IMR-90 (cell line): ENCODE results near the gene HNRNPUL1. TPM values are rescaled to one million over a fixed set of nuclear protein-coding genes. Genes with fewer than 3 reads are reported as not detected.

Source experiments
- ATAC-seq: fragments of 200-7000 bp; cut with Tn5 transposase; 2 replicates; pipeline ENCODE4 v1.9.1; 2020; ENCODE audit warnings: low read depth, mild to moderate bottlenecking, moderate library complexity
- BruUV-seq: library from RNA; stranded (reverse); fragments of 400-500 nt; replicated peaks from 2 replicates; lab custom pipeline; 2021; lab: Mats Ljungman, UMichigan
- CTCF ChIA-PET: fragments of 300-600 bp; formaldehyde crosslinking; extraction: SDS; loops from one replicate; lab custom pipeline; 2021; ENCODE audit warnings: antibody characterized with exemption; lab: Yijun Ruan, JAX
- POLR2A ChIA-PET: fragments of 300-600 bp; sonication (Branson Sonifier 250); formaldehyde crosslinking; loops from one replicate; lab custom pipeline; 2022; ENCODE audit warnings: antibody characterized with exemption; ENCODE audit not compliant: unreplicated experiment; lab: Charles Lee
- DNase-seq: peaks from one replicate; pipeline ENCODE4 v3.0.0; 2013
- H2AFZ ChIP-seq: replicated peaks from 2 replicates; pipeline ENCODE3; 2013; ENCODE audit warnings: low read length, mild to moderate bottlenecking; ENCODE audit not compliant: poor library complexity
- H2AK5ac ChIP-seq: 2 replicates; pipeline ENCODE4 v1.6.1; 2013; ENCODE audit warnings: low read depth, low read length, inconsistent platforms
- H2AK9ac ChIP-seq: replicated peaks from 2 replicates; pipeline ENCODE3; 2013; ENCODE audit warnings: mild to moderate bottlenecking, low read depth, low read length, moderate library complexity; ENCODE audit not compliant: poor library complexity
- H2BK120ac ChIP-seq: 2 replicates; pipeline ENCODE4 v1.6.1; 2013; ENCODE audit warnings: low read depth, low read length, inconsistent platforms
- H2BK15ac ChIP-seq: 3 replicates; pipeline ENCODE4 v1.6.1; 2013; ENCODE audit warnings: low read depth, low read length, inconsistent platforms
- H2BK20ac ChIP-seq: 2 replicates; pipeline ENCODE4 v1.6.1; 2013; ENCODE audit warnings: low read depth, mild to moderate bottlenecking, inconsistent platforms, low read length, moderate library complexity
- H2BK5ac ChIP-seq: 2 replicates; pipeline ENCODE4 v1.6.1; 2013; ENCODE audit warnings: mild to moderate bottlenecking, low read depth, low read length, inconsistent platforms; ENCODE audit not compliant: poor library complexity, severe bottlenecking
- H3K14ac ChIP-seq: replicated peaks from 2 replicates; pipeline ENCODE4 v1.6.1; 2013; ENCODE audit warnings: low read depth, low read length, inconsistent platforms
- H3K18ac ChIP-seq: 2 replicates; pipeline ENCODE4 v1.6.1; 2013; ENCODE audit warnings: low read depth, low read length, control low read depth
- H3K23ac ChIP-seq: 2 replicates; pipeline ENCODE4 v1.6.1; 2013; ENCODE audit warnings: low read depth, low read length, inconsistent platforms
- H3K27ac ChIP-seq: 2 replicates; pipeline ENCODE4 v1.5.1; 2013; ENCODE audit warnings: mild to moderate bottlenecking, control low read depth, low read length; ENCODE audit not compliant: insufficient read depth
- H3K27me3 ChIP-seq: 2 replicates; pipeline ENCODE4 v1.6.1; 2013; ENCODE audit warnings: low read length; ENCODE audit not compliant: control insufficient read depth, insufficient read depth
- H3K36me3 ChIP-seq: 2 replicates; pipeline ENCODE4 v1.6.1; 2013; ENCODE audit warnings: low read length, mixed read lengths; ENCODE audit not compliant: control insufficient read depth, insufficient read depth
- H3K4ac ChIP-seq: 2 replicates; pipeline ENCODE4 v1.6.1; 2013; ENCODE audit warnings: low read depth, low read length, inconsistent platforms
- H3K4me1 ChIP-seq: 2 replicates; pipeline ENCODE4 v1.6.1; 2013; ENCODE audit warnings: low read length, mixed read lengths; ENCODE audit not compliant: control insufficient read depth, insufficient read depth
- H3K4me2 ChIP-seq: 2 replicates; pipeline ENCODE4 v1.6.1; 2013; ENCODE audit warnings: low read depth, mild to moderate bottlenecking, control low read depth, low read length, moderate library complexity
- H3K4me3 ChIP-seq: 2 replicates; pipeline ENCODE4 v1.5.1; 2013; ENCODE audit warnings: low read depth, mild to moderate bottlenecking, control low read depth, low read length, moderate library complexity; ENCODE audit not compliant: insufficient read depth
- H3K56ac ChIP-seq: 2 replicates; pipeline ENCODE4 v1.6.1; 2013; ENCODE audit warnings: low read length, inconsistent platforms; ENCODE audit not compliant: insufficient read depth; ENCODE audit errors: extremely low read depth
- H3K79me1 ChIP-seq, 2 experiments: 2 replicates each; pipeline ENCODE4 v1.6.1; 2013; ENCODE audit warnings: low read length in 2 of 2, inconsistent platforms in 1 of 2, low read depth in 1 of 2
- H3K9ac ChIP-seq: 2 replicates; pipeline ENCODE4 v1.6.1; 2013; ENCODE audit warnings: low read depth, low read length, control low read depth
- H3K9me1 ChIP-seq: 2 replicates; pipeline ENCODE4 v1.6.1; 2013; ENCODE audit warnings: low read length, inconsistent platforms; ENCODE audit not compliant: insufficient read depth
- H3K9me3 ChIP-seq: 2 replicates; pipeline ENCODE4 v1.6.1; 2013; ENCODE audit warnings: low read length; ENCODE audit not compliant: control insufficient read depth, insufficient read depth
- H4K20me1 ChIP-seq: 2 replicates; pipeline ENCODE4 v1.6.1; 2013; ENCODE audit warnings: low read length, inconsistent platforms; ENCODE audit not compliant: insufficient read depth
- H4K5ac ChIP-seq: 2 replicates; pipeline ENCODE4 v1.6.1; 2013; ENCODE audit warnings: mild to moderate bottlenecking, low read depth, low read length, control low read depth
- H4K8ac ChIP-seq, 2 experiments: 2 replicates each; pipeline ENCODE4 v1.6.1; 2013; ENCODE audit warnings: low read depth in 2 of 2, low read length in 2 of 2, control low read depth in 1 of 2, inconsistent platforms in 1 of 2
- H4K91ac ChIP-seq: 2 replicates; pipeline ENCODE4 v1.6.1; 2013; ENCODE audit warnings: low read depth, low read length, inconsistent platforms; ENCODE audit not compliant: insufficient read depth
- BHLHE40 ChIP-seq: fragments of 150-350 bp; IDR thresholded peaks from 2 replicates; pipeline ENCODE4 v1.6.1; 2016; ENCODE audit warnings: mild to moderate bottlenecking, low read depth, low read length
- CEBPB ChIP-seq: IDR thresholded peaks from 2 replicates; pipeline ENCODE4 v1.6.1; 2012; ENCODE audit warnings: low read depth, low read length, improper control_type of control experiment
- CHD1 ChIP-seq: IDR thresholded peaks from 2 replicates; pipeline ENCODE4 v1.6.1; 2012; ENCODE audit warnings: low read depth, low read length, improper control_type of control experiment
- FOS ChIP-seq: fragments of 150-350 bp; IDR thresholded peaks from 2 replicates; pipeline ENCODE4 v1.6.1; 2016; ENCODE audit warnings: low read depth, low read length
- MAFK ChIP-seq: IDR thresholded peaks from 2 replicates; pipeline ENCODE4 v1.6.1; 2012; ENCODE audit warnings: low read depth, low read length, improper control_type of control experiment
- MAZ ChIP-seq: IDR thresholded peaks from 2 replicates; pipeline ENCODE4 v1.6.1; 2012; ENCODE audit warnings: low read depth, mild to moderate bottlenecking, low read length, improper control_type of control experiment, moderate library complexity, borderline replicate concordance
- MXI1 ChIP-seq: IDR thresholded peaks from 2 replicates; pipeline ENCODE4 v1.6.1; 2012; ENCODE audit warnings: low read depth, mild to moderate bottlenecking, low read length, moderate library complexity, borderline replicate concordance
- NFE2L2 ChIP-seq: fragments of 150-350 bp; IDR thresholded peaks from 2 replicates; pipeline ENCODE4 v1.6.1; 2016; ENCODE audit warnings: low read depth, mild to moderate bottlenecking, low read length
- POLR2A ChIP-seq: IDR thresholded peaks from 2 replicates; pipeline ENCODE4 v1.6.1; 2012; ENCODE audit warnings: mild to moderate bottlenecking, low read depth, low read length
- RAD21 ChIP-seq: IDR thresholded peaks from 2 replicates; pipeline ENCODE4 v1.6.1; 2012; ENCODE audit warnings: low read length, improper control_type of control experiment
- RCOR1 ChIP-seq: IDR thresholded peaks from 2 replicates; pipeline ENCODE4 v1.6.1; 2012; ENCODE audit warnings: mild to moderate bottlenecking, low read length, improper control_type of control experiment; ENCODE audit not compliant: insufficient replicate concordance
- RFX5 ChIP-seq: IDR thresholded peaks from 2 replicates; pipeline ENCODE4 v1.8.0; 2012; ENCODE audit warnings: low read depth, mild to moderate bottlenecking, low read length, moderate library complexity
- SMC3 ChIP-seq: fragments of 150-350 bp; IDR thresholded peaks from 2 replicates; pipeline ENCODE4 v1.6.1; 2016; ENCODE audit warnings: low read depth, mild to moderate bottlenecking, antibody characterized with exemption, low read length, moderate library complexity
- WGBS, 2 experiments: methylation state at CpG; one replicate each; pipeline versions ENCODE4 v1.1.5 to v1.1.7; 2013; ENCODE audit warnings: missing lambda C conversion rate in 2 of 2; ENCODE audit not compliant: insufficient read length in 1 of 2; ENCODE audit errors: extremely low coverage in 2 of 2; 5-methylcytosine and 5-hydroxymethylcytosine counted together
- dilution Hi-C: fragments of 300-500 bp; cut with HindIII; formaldehyde crosslinking; loops from one replicate; pipeline ENCODE4 v1.14.3; 2018; ENCODE audit warnings: low sequenced_read_pairs; ENCODE audit not compliant: unreplicated experiment
- in situ Hi-C: fragments of 300-500 bp; cut with MboI; formaldehyde crosslinking; loops from 3 replicates; pipeline ENCODE4 v1.14.3; 2019; ENCODE audit warnings: low sequenced_read_pairs, inconsistent platforms, mixed read lengths
- intact Hi-C: fragments of 100-400 bp; cut with micrococcal nuclease; formaldehyde crosslinking; loops from 2 replicates; pipeline ENCODE4 v1.10.0; 2022
- polyA plus RNA-seq, 3 experiments: library from polyadenylated mRNA; depleted of rRNA; stranded (reverse); fragments of >200 nt; gene quantifications; 2 replicates each; pipeline ENCODE4 v1.2.3, GENCODE V29; 2012; ENCODE audit warnings: low replicate concordance in 1 of 3
- total RNA-seq: library from RNA; depleted of rRNA; stranded (reverse); fragments of >200 nt; gene quantifications from 2 replicates; pipeline ENCODE4 v1.2.3, GENCODE V29; 2012
- TF ChIP-seq, protein P1 (sequence below): fragments of 150-350 bp; IDR thresholded peaks from 2 replicates; pipeline ENCODE4 v1.6.1; 2017; ENCODE audit warnings: mild to moderate bottlenecking, antibody characterized with exemption, low read length, low read depth
- TF ChIP-seq, protein P2 (sequence below): fragments of 150-350 bp; IDR thresholded peaks from 2 replicates; pipeline ENCODE4 v1.6.1; 2016; ENCODE audit warnings: low read depth, mild to moderate bottlenecking, low read length, moderate library complexity, borderline replicate concordance
- TF ChIP-seq, protein P3 (sequence below): conservative IDR thresholded peaks from 2 replicates; pipeline ENCODE4 v1.5.1; 2012; ENCODE audit warnings: mild to moderate bottlenecking, low read depth, low read length, improper control_type of control experiment

Gene HNRNPUL1
- total and polyA plus RNA-seq, 2 of the 4 experiments (the other 2 are of a cell fraction) = 50.7 to 67.3 TPM

DNA sequence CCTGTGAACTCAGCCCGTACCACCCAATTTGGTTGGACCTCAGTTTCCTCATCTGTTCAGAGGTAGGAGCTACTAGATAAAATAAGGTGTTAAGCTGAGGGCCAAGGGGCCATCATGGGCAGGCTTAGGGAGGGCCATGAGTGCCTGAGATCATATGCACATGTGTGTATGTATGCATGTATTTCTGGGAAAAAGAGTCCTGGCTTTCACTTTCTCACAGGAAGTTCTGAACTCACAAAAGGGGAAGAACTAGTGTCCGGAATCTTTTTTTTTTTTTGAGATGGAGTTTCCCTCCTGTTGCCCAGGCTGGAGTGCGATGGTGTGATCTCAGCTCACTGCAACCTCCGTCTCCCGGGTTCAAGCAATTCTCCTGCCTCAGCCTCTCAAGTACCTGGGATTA is 70.6 kb downstream of the HNRNPUL1 start:
- no peak overlapping the region for H4K5ac ChIP-seq
- H3K4me2 ChIP-seq = no peak overlapping the region
- H4K8ac ChIP-seq = no peak overlapping the region
- no peaks in the 10 kb centered on the region for H3K9me3 ChIP-seq
- no peak overlapping the region for H2AK5ac ChIP-seq
- H3K18ac ChIP-seq = no peak overlapping the region
- H3K27me3 ChIP-seq = no peaks in the 10 kb centered on the region
- no CpG with 5 or more reads among the region's 5 CpGs for WGBS, 2 experiments
- H3K23ac ChIP-seq = no peak overlapping the region
- H4K91ac ChIP-seq = no peak overlapping the region
- H4K20me1 ChIP-seq = peaks cover 17% of the 10 kb centered on the region
- peaks cover 54% of the 10 kb centered on the region for H3K36me3 ChIP-seq
- intact Hi-C loops (no loop called here), dilution Hi-C loops (no loop called here), in situ Hi-C loops (no loop called here)
- H2AK9ac ChIP-seq = no peak overlapping the region
- TF ChIP-seq RCOR1 = no peak
- TF ChIP-seq, protein P1, sequence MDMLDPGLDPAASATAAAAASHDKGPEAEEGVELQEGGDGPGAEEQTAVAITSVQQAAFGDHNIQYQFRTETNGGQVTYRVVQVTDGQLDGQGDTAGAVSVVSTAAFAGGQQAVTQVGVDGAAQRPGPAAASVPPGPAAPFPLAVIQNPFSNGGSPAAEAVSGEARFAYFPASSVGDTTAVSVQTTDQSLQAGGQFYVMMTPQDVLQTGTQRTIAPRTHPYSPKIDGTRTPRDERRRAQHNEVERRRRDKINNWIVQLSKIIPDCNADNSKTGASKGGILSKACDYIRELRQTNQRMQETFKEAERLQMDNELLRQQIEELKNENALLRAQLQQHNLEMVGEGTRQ = no peak
- no peak for TF ChIP-seq CHD1
- TF ChIP-seq SMC3 = no peak
- TF ChIP-seq, protein P2, sequence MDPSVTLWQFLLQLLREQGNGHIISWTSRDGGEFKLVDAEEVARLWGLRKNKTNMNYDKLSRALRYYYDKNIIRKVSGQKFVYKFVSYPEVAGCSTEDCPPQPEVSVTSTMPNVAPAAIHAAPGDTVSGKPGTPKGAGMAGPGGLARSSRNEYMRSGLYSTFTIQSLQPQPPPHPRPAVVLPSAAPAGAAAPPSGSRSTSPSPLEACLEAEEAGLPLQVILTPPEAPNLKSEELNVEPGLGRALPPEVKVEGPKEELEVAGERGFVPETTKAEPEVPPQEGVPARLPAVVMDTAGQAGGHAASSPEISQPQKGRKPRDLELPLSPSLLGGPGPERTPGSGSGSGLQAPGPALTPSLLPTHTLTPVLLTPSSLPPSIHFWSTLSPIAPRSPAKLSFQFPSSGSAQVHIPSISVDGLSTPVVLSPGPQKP = no peak
- TF ChIP-seq FOS = no peak
- no peak for TF ChIP-seq POLR2A
- TF ChIP-seq MAFK = no peak
- no peak for TF ChIP-seq RAD21
- no peak for TF ChIP-seq CEBPB
- no peak for TF ChIP-seq BHLHE40
- TF ChIP-seq NFE2L2 = no peak
- no peak for TF ChIP-seq MAZ
- no peak for TF ChIP-seq RFX5
- TF ChIP-seq, protein P3, sequence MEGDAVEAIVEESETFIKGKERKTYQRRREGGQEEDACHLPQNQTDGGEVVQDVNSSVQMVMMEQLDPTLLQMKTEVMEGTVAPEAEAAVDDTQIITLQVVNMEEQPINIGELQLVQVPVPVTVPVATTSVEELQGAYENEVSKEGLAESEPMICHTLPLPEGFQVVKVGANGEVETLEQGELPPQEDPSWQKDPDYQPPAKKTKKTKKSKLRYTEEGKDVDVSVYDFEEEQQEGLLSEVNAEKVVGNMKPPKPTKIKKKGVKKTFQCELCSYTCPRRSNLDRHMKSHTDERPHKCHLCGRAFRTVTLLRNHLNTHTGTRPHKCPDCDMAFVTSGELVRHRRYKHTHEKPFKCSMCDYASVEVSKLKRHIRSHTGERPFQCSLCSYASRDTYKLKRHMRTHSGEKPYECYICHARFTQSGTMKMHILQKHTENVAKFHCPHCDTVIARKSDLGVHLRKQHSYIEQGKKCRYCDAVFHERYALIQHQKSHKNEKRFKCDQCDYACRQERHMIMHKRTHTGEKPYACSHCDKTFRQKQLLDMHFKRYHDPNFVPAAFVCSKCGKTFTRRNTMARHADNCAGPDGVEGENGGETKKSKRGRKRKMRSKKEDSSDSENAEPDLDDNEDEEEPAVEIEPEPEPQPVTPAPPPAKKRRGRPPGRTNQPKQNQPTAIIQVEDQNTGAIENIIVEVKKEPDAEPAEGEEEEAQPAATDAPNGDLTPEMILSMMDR = no peak
- TF ChIP-seq MXI1 = no peak
- H3K4me3 ChIP-seq = no peak overlapping the region
- no peak overlapping the region for H3K9ac ChIP-seq
- H2BK5ac ChIP-seq = no peak overlapping the region
- no peak overlapping the region for H3K27ac ChIP-seq
- H3K56ac ChIP-seq = no peak overlapping the region
- no TSS peak for BruUV-seq
- no peak overlapping the region for H2BK20ac ChIP-seq
- ChIA-PET CTCF (no interaction called here), POLR2A (no interaction called here)
- DNase-seq = no peak
- no peak overlapping the region for H3K14ac ChIP-seq
- H3K4ac ChIP-seq = no peak overlapping the region
- no peak overlapping the region for H2AFZ ChIP-seq
- H2BK15ac ChIP-seq = no peak overlapping the region
- no peak for ATAC-seq
- no peaks in the 10 kb centered on the region for H3K4me1 ChIP-seq
- H2BK120ac ChIP-seq = no peak overlapping the region
- H3K79me1 ChIP-seq = peaks cover 12 to 44% of the 10 kb centered on the region in 2 experiments
- H3K9me1 ChIP-seq = no peaks in the 10 kb centered on the region; the same call in 1 of the 2 replicates
